GM12891 (cell line): ENCODE measurements around the gene NPHP4.

ENCODE experiments used
- PAX5 ChIP-seq: IDR thresholded peaks from 2 replicates; pipeline ENCODE4 v1.6.1; 2011; ENCODE audit warnings: low read length, moderate library complexity, mild to moderate bottlenecking; ENCODE audit not compliant: insufficient read depth, severe bottlenecking
- POLR2A ChIP-seq: IDR thresholded peaks from 2 replicates; pipeline ENCODE4 v1.6.1; 2011; ENCODE audit warnings: low read depth, low read length, control low read depth
- POLR2AphosphoS5 ChIP-seq: IDR thresholded peaks from 2 replicates; pipeline ENCODE4 v1.6.1; 2011; ENCODE audit warnings: low read depth, low read length, control low read depth
- TAF1 ChIP-seq: IDR thresholded peaks from 2 replicates; pipeline ENCODE4 v1.6.1; 2011; ENCODE audit warnings: low read depth, low read length, control low read depth

- TF ChIP-seq POLR2A, result no peak
- no peak for TF ChIP-seq PAX5
- no peak for TF ChIP-seq POLR2AphosphoS5
- no peak for TF ChIP-seq TAF1
These were observed 37.1 kb upstream of the NPHP4 start for GRCh38 chr1:6029351-6029750.
